SKM-1 (cell line): ENCODE measurements around the gene GNG11.

Experiments
- DNase-seq: peaks from one replicate; lab custom pipeline; 2025; ENCODE audit not compliant: unreplicated experiment; lab: John Stamatoyannopoulos, UW

GNG11 gene

GRCh38 chr7:93945756-93946535, 24.4 kb downstream of the GNG11 start:
- DNase-seq: no peak

GRCh38 chr7:93948106-93948505, 26.6 kb downstream of the GNG11 start:
- DNase-seq: no peak

GRCh38 chr7:93948873-93949272, 27.3 kb downstream of the GNG11 start:
- DNase-seq: no peak

GRCh38 chr7:93949423-93949822, 27.9 kb downstream of the GNG11 start:
- DNase-seq: no peak

GRCh38 chr7:93955304-93955703, 33.8 kb downstream of the GNG11 start:
- DNase-seq: no peak

- DNase-seq: no peak
These were observed 36.2 kb downstream of the GNG11 start for GRCh38 chr7:93957767-93958166.

- DNase-seq: no peak
These were observed 36.7 kb downstream of the GNG11 start for GRCh38 chr7:93958216-93958615.

GRCh38 chr7:93958651-93959050, 37.1 kb downstream of the GNG11 start:
- DNase-seq: no peak

- no peak for DNase-seq
These were observed 39.5 kb downstream of the GNG11 start for GRCh38 chr7:93960986-93961385.

GRCh38 chr7:93964262-93964661, 42.7 kb downstream of the GNG11 start:
- DNase-seq: no peak

- no peak for DNase-seq
These were observed 43.3 kb downstream of the GNG11 start for GRCh38 chr7:93964813-93965212.

GRCh38 chr7:93968911-93969620, 47.5 kb downstream of the GNG11 start:
- DNase-seq: no peak

- no peak for DNase-seq
These were observed 50.6 kb downstream of the GNG11 start for GRCh38 chr7:93972029-93972725.

GRCh38 chr7:93973134-93973533, 51.6 kb downstream of the GNG11 start:
- no peak for DNase-seq

- DNase-seq: no peak
These were observed 55.8 kb downstream of the GNG11 start for GRCh38 chr7:93977211-93977950.
